Adrenal gland (tissue), 5 donors: Measurements from ENCODE around the gene CCNA2.

ENCODE experiments used
- POLR2A ChIP-seq, 2 donors: fragments of 450-650 bp; IDR thresholded peaks; one replicate each; pipeline ENCODE4 v1.6.1; 2017; ENCODE audit warnings: antibody characterized with exemption in 2 of 2, mild to moderate bottlenecking in 2 of 2, moderate library complexity in 1 of 2
- TF ChIP-seq, protein P1 (sequence below), 6 experiments: fragments of 450-650 bp in 4 of 6; fragments of 200-600 bp in 2 of 6; sonication (generic) in 1 of 6; IDR thresholded peaks; 1 replicate in 5 of 6; 2 replicates in 1 of 6; pipeline versions ENCODE4 v1.5.1 to v1.8.0; 2016 to 2021; ENCODE audit warnings: antibody characterized with exemption in 6 of 6, mild to moderate bottlenecking in 2 of 6, moderate library complexity in 1 of 6
- donor health status: DM: no; HTN: no; CAD: no.

DNA sequence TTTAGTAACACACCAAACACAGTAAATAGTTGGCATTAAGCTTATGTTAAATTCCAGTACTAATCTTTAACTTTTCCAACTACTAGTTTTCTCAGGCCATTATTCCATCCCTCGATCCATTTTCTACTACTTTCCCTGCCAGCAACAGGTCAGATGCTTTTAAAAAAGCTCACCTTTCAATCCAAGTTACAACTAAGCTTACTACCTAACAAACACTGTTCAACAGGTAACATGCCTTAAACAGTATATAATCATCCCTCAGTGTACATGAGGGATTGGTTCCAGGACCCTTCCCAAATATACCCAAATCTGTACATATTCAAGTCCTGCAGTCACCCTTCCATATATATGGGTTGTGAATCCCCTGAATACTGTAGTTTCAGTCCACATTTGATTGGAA lies 5.5 kb downstream of the CCNA2 start:
- TF ChIP-seq, protein P1, sequence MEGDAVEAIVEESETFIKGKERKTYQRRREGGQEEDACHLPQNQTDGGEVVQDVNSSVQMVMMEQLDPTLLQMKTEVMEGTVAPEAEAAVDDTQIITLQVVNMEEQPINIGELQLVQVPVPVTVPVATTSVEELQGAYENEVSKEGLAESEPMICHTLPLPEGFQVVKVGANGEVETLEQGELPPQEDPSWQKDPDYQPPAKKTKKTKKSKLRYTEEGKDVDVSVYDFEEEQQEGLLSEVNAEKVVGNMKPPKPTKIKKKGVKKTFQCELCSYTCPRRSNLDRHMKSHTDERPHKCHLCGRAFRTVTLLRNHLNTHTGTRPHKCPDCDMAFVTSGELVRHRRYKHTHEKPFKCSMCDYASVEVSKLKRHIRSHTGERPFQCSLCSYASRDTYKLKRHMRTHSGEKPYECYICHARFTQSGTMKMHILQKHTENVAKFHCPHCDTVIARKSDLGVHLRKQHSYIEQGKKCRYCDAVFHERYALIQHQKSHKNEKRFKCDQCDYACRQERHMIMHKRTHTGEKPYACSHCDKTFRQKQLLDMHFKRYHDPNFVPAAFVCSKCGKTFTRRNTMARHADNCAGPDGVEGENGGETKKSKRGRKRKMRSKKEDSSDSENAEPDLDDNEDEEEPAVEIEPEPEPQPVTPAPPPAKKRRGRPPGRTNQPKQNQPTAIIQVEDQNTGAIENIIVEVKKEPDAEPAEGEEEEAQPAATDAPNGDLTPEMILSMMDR (IDR thresholded peaks at IDR 0.05), result no peak
- TF ChIP-seq POLR2A (IDR thresholded peaks at IDR 0.05), result no peak
